ENCODE measurements around the gene FHOD3. TPM values are rescaled to one million over a fixed set of nuclear protein-coding genes. Genes with fewer than 3 reads are reported as not detected.

The FHOD3 gene
- total RNA-seq, 2 experiments from 2014 or later = not detected

DNA sequence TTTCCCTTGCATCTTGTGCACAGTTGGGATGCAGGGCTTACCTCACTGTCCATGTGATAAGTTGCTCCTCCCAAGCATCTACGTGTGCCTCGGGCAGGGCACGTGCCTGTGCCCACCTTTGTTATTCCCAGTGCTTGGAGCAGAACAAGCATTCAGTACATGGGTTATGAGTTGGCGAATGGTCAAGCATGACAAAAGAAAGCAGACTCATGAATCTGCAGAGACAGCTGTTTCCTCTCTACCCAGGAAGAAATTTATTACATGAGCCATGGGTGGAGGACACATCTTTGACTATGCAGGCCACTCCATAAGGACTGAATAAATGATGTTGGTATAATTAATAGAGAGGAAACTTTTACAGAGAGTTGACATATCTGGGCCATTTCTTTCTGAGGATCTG is 403.4 kb downstream of the FHOD3 start:
- H3K36me3 Mint-ChIP-seq = no peaks in the 10 kb centered on the region
- no peak overlapping the region for H3K4me3 Mint-ChIP-seq
- H3K27ac Mint-ChIP-seq = no peak overlapping the region
- POLR2A ChIA-PET = no interaction called here
- CTCF ChIA-PET = no interaction called here
- no peaks in the 10 kb centered on the region for H3K4me1 Mint-ChIP-seq (ENCODE audit: low read depth)
- DNase-seq = no peak
- peaks cover 10% of the 10 kb centered on the region for H3K27me3 Mint-ChIP-seq
- no peaks in the 10 kb centered on the region for H3K9me3 Mint-ChIP-seq
- intact Hi-C loops (cut with micrococcal nuclease) = no loop called here

DNA sequence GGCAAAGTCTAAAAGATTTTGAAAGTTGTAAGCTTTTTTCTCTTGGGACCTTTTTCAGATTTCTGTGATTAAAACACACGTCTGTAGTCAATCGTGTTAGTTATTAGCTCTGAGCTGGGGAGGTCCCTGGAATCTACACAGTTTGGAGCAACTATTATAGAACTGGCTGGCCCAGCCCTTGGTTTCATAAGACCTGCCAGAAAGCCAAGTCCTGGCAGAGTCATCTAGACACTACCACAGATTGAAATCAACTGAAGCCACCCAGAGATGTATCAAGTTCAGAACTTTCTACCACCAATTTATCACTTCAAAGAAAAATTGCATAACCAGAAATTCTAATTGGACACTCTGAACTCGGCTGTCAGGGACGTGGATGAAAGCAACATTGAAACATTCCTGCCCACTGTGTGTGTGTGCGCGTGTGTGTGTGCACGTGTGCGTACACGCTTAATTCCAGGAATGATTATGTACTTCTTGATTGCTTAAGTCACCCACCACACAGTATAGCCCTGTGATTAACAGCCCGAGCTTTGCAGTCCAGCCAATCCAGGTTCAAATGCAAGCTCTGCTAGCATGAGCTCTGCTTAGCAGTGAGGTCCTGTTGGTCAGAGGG is 405.0 kb downstream of the FHOD3 start:
- intact Hi-C loops (cut with micrococcal nuclease) = no loop called here
- H3K4me3 Mint-ChIP-seq = no peak overlapping the region
- ChIA-PET POLR2A (no interaction called here), CTCF (interaction anchor here (1.4 kb wide), 1 partner anchor 16 kb away, joined by 4 read pairs; no protein-coding TSS in a partner anchor)
- no peak overlapping the region for H3K27ac Mint-ChIP-seq
- peaks cover 11% of the 10 kb centered on the region for H3K27me3 Mint-ChIP-seq
- no peaks in the 10 kb centered on the region for H3K36me3 Mint-ChIP-seq
- DNase-seq = no peak
- no peaks in the 10 kb centered on the region for H3K4me1 Mint-ChIP-seq (ENCODE audit: low read depth)
- H3K9me3 Mint-ChIP-seq = no peaks in the 10 kb centered on the region

DNA sequence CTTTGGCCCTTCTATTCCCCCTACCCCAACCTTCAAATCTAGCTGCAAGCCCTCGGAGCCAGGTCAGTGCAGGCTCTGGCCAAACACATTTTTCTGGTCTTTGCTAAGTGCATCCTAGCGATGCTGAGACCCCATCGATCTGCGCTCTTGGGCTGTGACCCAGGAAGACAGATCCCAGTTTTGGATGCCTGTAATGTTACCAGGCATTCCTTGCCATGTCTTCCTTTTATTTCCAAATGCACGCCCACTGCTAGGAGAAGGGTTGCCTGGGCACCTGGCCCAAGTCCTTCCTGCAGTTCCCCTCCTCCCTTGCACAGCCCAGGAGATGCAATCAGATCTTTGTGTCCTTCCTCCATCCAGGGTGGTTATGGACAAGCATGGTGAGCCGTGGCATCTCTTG is 406.6 kb downstream of the FHOD3 start:
- Mint-ChIP-seq H3K4me1 (ENCODE audit: low read depth) (no peaks in the 10 kb centered on the region), H3K27ac (no peak overlapping the region), H3K36me3 (no peaks in the 10 kb centered on the region), H3K4me3 (no peak overlapping the region), H3K27me3 (peaks cover 11% of the 10 kb centered on the region), H3K9me3 (no peaks in the 10 kb centered on the region)
- ChIA-PET CTCF (no interaction called here), POLR2A (no interaction called here)
- DNase-seq = no peak
- intact Hi-C loops (cut with micrococcal nuclease) = no loop called here

DNA sequence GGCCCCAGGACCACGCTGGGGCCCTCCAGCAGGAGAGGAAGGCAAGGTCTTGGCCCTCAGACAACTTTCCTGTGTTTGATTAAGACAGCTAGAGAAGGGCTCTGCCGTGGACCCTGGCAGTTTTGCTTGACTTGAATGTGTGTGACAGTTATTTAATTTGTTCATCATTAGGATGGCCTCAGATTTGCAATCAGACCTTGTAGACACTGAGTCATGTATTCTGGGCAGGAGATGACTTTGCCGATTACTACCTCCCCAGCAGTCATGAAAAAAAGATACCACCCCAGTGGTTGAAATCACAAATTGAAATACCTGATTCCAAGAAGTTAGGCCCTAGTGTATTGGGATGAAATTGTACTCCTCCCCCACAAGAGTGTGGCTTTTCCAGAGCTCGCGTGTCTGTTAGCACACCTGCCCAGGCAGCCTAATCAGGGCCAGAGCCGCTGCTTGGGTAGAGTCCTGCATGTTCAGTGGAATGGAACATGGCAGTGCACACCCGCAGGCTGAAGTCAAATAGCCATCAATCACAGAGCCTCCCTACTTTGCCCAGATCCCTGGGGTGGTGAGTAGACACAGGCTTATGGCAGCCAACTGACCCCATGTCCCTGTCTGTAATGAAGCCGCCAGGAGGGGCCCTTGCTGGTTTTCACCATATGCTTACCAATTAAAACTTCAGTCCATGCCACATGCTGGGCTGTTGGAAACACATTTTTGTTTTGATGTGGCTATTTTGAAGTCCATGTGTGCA is 408.8 kb downstream of the FHOD3 start:
- Mint-ChIP-seq H3K4me3 (no peak overlapping the region), H3K9me3 (no peaks in the 10 kb centered on the region), H3K27ac (no peak overlapping the region), H3K4me1 (ENCODE audit: low read depth) (no peaks in the 10 kb centered on the region), H3K27me3 (peaks cover 11% of the 10 kb centered on the region), H3K36me3 (no peaks in the 10 kb centered on the region)
- intact Hi-C loops (cut with micrococcal nuclease) = no loop called here
- ChIA-PET CTCF (no interaction called here), POLR2A (no interaction called here)
- DNase-seq = no peak

DNA sequence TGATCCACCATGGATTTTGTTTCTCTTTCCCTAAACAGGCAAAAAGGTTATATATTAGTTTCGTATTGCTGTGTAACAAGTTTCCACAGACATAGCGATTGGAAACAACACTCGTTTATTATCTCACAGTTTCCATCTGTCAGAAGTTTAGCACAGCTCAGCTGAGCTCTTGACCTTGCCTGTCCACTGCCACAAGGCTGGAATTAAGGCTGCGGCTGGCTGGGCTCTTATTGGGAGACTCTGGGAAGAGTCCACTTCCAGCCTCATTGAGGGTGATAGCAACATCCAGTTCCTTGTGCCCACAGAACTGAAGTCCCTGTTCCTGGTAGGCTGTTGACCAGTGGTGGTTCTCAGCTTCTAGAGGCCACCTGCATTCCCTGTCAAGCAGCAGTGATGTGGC is 410.9 kb downstream of the FHOD3 start:
- no peaks in the 10 kb centered on the region for H3K36me3 Mint-ChIP-seq
- H3K4me3 Mint-ChIP-seq = no peak overlapping the region
- ChIA-PET CTCF (no interaction called here), POLR2A (no interaction called here)
- no peak overlapping the region for H3K27ac Mint-ChIP-seq
- H3K4me1 Mint-ChIP-seq (ENCODE audit: low read depth) = no peaks in the 10 kb centered on the region
- no peak for DNase-seq
- H3K9me3 Mint-ChIP-seq = no peaks in the 10 kb centered on the region
- peaks cover 19% of the 10 kb centered on the region for H3K27me3 Mint-ChIP-seq
- intact Hi-C loops (cut with micrococcal nuclease) = no loop called here

DNA sequence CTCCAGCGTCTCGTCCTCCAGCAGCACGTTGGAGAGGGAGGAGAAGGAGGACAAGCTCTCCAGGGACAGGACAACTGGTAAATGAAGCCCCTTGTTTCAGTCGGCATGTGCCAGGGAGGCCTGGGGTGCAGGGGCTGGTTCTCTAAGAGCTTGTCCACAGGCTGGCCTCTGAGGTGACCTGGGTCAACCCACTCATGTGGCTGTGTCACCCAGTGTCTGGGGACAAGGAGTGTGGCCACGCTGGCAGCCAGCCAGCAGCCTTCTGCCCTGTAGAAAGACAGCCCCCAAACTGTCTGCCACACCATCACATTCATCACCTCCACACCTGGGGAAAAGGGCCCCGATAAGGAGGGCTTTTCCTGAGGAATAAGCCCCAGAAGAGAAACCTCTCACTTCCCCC is 411.8 kb downstream of the FHOD3 start:
- intact Hi-C loops (cut with micrococcal nuclease) = no loop called here
- ChIA-PET POLR2A (no interaction called here), CTCF (no interaction called here)
- no peak overlapping the region for H3K4me3 Mint-ChIP-seq
- no peaks in the 10 kb centered on the region for H3K9me3 Mint-ChIP-seq
- H3K36me3 Mint-ChIP-seq = no peaks in the 10 kb centered on the region
- H3K27me3 Mint-ChIP-seq = peaks cover 19% of the 10 kb centered on the region
- no peaks in the 10 kb centered on the region for H3K4me1 Mint-ChIP-seq (ENCODE audit: low read depth)
- H3K27ac Mint-ChIP-seq = no peak overlapping the region
- DNase-seq = no peak

DNA sequence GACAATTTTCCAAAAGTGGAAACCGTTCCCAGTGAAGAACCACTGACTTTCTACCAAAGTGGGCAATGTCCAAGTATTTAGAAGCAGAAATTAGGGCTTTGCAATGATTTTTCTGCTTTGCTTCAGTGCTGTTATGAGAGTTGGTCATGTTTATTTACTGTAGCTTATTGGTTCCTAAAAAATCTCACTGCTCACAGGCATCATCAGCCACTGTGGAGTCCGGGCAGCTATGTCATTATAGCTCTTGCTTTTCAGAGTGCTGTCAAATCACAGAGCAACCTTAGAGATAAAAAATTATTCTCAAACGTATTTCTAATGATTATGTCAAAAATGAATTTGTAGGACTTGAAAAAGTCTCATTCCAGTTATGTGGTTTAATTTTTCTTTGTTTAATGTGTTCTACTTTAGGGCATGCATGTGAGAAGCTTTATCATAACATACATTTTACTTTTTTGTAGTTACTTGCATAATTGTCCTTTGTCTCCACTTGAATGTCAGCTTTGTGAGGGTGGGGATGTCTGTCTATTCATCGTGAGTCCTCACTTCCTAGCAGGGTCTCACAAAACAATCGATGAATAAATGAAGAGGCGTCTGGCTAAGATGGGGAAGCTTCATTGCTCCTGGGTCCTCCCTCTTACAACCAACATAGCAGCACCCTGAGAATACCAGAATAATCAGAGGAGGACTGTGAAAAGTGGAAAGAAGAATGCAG is 413.7 kb downstream of the FHOD3 start:
- CTCF ChIA-PET = no interaction called here
- Mint-ChIP-seq H3K9me3 (no peaks in the 10 kb centered on the region), H3K4me3 (no peak overlapping the region), H3K27me3 (peaks cover 9% of the 10 kb centered on the region), H3K36me3 (no peaks in the 10 kb centered on the region), H3K4me1 (ENCODE audit: low read depth) (no peaks in the 10 kb centered on the region), H3K27ac (no peak overlapping the region)
- no peak for DNase-seq
- POLR2A ChIA-PET = no interaction called here
- intact Hi-C loops (cut with micrococcal nuclease) = no loop called here

DNA sequence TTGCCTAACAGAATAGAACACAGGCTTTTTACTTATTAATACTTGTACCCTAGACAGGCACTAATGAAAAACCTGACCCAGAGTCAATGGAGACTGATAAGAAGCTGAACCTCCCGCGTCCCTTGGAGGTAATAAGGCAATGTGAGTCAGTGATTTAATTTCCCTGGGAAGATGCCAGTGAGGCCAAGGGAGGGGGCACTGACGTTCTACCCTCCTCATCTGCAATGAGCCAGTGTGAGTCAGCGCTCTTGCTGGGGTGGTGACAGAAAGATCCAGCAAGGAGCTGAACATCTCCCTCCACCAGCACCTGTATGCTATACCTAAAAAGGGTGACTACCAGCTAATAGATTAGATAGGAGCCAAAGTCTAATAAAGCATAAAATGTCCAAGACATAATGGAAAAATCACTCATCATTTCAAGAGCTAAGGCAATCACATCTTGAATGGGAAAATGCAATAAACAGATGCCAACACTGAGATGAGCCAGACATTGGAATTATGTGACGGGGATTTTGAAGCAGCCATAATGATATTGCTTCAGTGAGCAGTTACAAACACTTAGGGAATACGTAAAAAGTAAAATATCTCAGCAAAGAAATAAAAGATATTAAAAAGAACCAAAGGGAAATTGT is 414.4 kb downstream of the FHOD3 start:
- Mint-ChIP-seq H3K27me3 (peaks cover 9% of the 10 kb centered on the region), H3K4me1 (ENCODE audit: low read depth) (no peaks in the 10 kb centered on the region), H3K36me3 (no peaks in the 10 kb centered on the region), H3K4me3 (no peak overlapping the region), H3K27ac (no peak overlapping the region), H3K9me3 (no peaks in the 10 kb centered on the region)
- no peak for DNase-seq
- intact Hi-C loops (cut with micrococcal nuclease) = no loop called here
- ChIA-PET CTCF (no interaction called here), POLR2A (no interaction called here)

DNA sequence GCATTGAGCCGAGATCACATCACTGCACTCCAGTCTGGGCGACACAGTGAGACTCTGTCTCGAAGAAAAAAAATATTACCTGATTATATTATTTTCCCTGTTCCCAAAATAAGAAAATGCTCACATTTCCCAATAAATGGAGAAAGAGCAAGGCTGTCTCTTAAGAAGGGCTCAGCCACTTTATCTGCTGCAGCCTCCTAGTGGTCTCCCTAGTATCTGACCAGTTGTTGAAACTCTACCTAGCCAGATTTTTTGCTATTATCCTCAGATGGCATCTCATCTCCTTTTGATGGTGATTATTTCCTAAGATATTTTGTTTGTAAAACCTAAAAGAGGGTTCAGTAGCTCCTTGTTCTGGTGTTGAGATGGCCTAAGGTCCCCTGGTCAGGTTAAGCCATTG is 417.0 kb downstream of the FHOD3 start:
- Mint-ChIP-seq H3K36me3 (no peaks in the 10 kb centered on the region), H3K4me1 (ENCODE audit: low read depth) (no peaks in the 10 kb centered on the region), H3K27ac (no peak overlapping the region), H3K9me3 (no peaks in the 10 kb centered on the region), H3K4me3 (no peak overlapping the region), H3K27me3 (peaks cover 9% of the 10 kb centered on the region)
- no peak for DNase-seq
- intact Hi-C loops (cut with micrococcal nuclease) = no loop called here
- CTCF ChIA-PET = no interaction called here
- POLR2A ChIA-PET = no interaction called here

DNA sequence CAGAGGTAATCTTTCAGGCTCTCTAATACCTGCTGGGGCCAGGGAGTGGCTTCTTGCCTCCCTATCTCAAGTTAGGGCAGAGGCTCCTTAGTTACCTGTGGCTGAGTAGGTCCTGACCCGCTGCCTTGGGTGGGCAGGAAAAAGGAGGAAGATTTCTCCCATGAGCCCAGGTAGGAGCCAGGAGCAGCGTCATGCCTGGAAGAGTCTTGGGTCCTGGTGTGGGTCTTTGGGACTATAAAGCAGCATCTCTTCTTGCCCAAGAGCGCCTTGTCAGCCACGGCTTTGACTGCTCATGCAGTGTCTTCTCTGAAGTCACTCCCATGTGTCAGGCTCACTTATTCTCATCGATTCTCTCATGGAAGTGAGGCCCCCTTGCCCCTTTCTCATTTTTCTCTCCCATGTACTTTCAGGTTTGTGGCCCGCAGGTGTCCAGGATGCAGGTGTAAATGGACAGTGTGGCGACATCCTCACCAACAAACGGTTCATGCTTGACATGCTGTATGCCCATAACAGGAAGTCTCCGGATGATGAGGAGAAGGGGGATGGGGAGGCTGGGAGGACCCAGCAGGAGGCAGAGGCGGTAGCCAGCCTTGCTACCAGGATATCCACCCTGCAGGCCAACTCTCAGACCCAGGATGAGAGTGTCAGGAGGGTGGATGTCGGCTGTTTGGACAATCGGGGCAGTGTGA is 420.1 kb downstream of the FHOD3 start:
- Mint-ChIP-seq H3K27ac (no peak overlapping the region), H3K4me3 (no peak overlapping the region), H3K27me3 (peaks cover 1% of the 10 kb centered on the region), H3K9me3 (no peaks in the 10 kb centered on the region), H3K36me3 (no peaks in the 10 kb centered on the region), H3K4me1 (ENCODE audit: low read depth) (no peaks in the 10 kb centered on the region)
- CTCF ChIA-PET = no interaction called here
- POLR2A ChIA-PET = no interaction called here
- DNase-seq = no peak
- intact Hi-C loops (cut with micrococcal nuclease) = no loop called here

DNA sequence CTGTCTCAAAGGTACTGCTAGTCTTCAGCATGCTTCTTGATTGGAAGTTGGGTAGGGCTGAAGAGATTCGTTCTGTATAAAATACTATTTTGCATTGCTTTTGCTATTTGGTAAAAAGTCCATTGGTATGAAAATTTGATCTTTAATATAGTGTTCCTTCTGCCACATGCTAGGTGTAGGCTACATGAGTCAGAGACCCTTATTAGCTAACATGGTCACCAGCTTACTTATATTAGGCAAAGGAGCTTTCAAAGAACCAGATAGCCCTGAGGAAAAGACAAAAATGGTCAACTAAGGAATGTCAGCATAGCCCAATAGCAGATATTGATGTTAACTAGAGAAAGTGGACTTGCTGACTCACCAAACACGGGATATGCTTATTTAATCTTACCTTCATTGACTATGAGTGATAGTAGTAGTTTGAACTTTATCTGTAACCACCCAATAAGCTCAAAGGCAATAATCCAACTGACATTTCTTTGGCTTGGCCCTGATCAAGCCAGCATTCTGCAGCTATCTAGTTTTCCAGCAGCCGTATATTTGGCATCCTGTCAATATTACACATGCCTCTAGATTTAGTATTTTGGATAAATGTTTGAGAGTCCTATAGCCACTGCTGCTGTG is 421.3 kb downstream of the FHOD3 start:
- Mint-ChIP-seq H3K27ac (no peak overlapping the region), H3K4me1 (ENCODE audit: low read depth) (no peaks in the 10 kb centered on the region), H3K9me3 (no peaks in the 10 kb centered on the region), H3K27me3 (no peaks in the 10 kb centered on the region), H3K4me3 (no peak overlapping the region), H3K36me3 (no peaks in the 10 kb centered on the region)
- POLR2A ChIA-PET = no interaction called here
- no peak for DNase-seq
- intact Hi-C loops (cut with micrococcal nuclease) = no loop called here
- CTCF ChIA-PET = interaction anchor here (1.7 kb wide), 1 partner anchor 31 kb away, joined by 8 read pairs; no protein-coding TSS in a partner anchor

DNA sequence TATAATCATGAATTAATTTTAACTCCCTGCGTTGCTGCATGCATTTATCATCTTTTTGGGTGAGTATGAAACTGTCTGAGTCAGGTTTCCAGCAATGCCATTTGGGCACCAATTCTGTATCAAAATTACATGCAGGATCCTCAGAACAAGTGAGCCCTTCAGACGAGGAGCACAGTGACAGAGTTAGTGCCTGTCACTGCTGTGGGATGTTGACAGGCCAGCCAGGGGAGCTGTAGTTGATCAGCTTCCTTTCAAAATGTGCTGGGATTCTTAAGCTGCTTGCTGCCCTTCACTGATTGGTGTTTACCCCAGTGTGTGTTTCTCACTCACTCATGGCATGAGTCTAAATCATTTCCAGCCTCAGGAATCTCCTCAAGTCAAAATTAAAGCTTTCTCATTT is 422.1 kb downstream of the FHOD3 start:
- Mint-ChIP-seq H3K4me3 (no peak overlapping the region), H3K27me3 (no peaks in the 10 kb centered on the region), H3K4me1 (ENCODE audit: low read depth) (no peaks in the 10 kb centered on the region), H3K36me3 (no peaks in the 10 kb centered on the region), H3K27ac (no peak overlapping the region), H3K9me3 (no peaks in the 10 kb centered on the region)
- intact Hi-C loops (cut with micrococcal nuclease) = no loop called here
- POLR2A ChIA-PET = no interaction called here
- DNase-seq = no peak
- CTCF ChIA-PET = interaction anchor here (1.7 kb wide), 1 partner anchor 31 kb away, joined by 8 read pairs; no protein-coding TSS in a partner anchor
